SU-DHL-6 (cell line): ENCODE results near the gene VSX1.

ENCODE experiments used
- CTCF ChIP-seq: fragments of 200-600 bp; sonication (generic); IDR thresholded peaks from one replicate; pipeline ENCODE4 v1.5.1; 2017; ENCODE audit warnings: antibody characterized with exemption, mild to moderate bottlenecking, low read length, moderate library complexity; ENCODE audit not compliant: insufficient read depth, poor library complexity, severe bottlenecking
- EZH2phosphoT487 ChIP-seq: fragments of 200-600 bp; sonication (generic), shearing (Covaris generic); conservative IDR thresholded peaks from 2 replicates; pipeline ENCODE4 v1.6.1; 2018; ENCODE audit warnings: mild to moderate bottlenecking, antibody characterized with exemption, low read length, moderate library complexity, mixed read lengths

- no peak for TF ChIP-seq CTCF
- no peak for TF ChIP-seq EZH2phosphoT487
Measured at GRCh38 chr20:25120920-25121319, 39.0 kb upstream of the VSX1 start.
